ENCODE measurements around the gene CD163L1. TPM values are rescaled to one million over a fixed set of nuclear protein-coding genes. Genes with fewer than 3 reads are reported as not detected.

CD163L1 gene
- total RNA-seq, 1 experiment from 2014 or later: 0.11 TPM

- Mint-ChIP-seq H3K9me3 (ENCODE audit: unreplicated experiment) (peaks cover 15% of the 10 kb centered on the region), H3K27me3 (ENCODE audit: insufficient read depth, unreplicated experiment) (peaks cover 5% of the 10 kb centered on the region), H3K4me1 (ENCODE audit: low read depth, unreplicated experiment) (peaks cover 15% of the 10 kb centered on the region), H3K36me3 (ENCODE audit: insufficient read depth, unreplicated experiment) (no peaks in the 10 kb centered on the region), H3K4me3 (ENCODE audit: unreplicated experiment) (no peak overlapping the region), H3K27ac (ENCODE audit: unreplicated experiment) (no peak overlapping the region)
- no peaks in the 10 kb centered on the region for H3K36me3 ChIP-seq (ENCODE audit: control insufficient read depth, insufficient read depth, low read length)
- intact Hi-C loops (cut with micrococcal nuclease; ENCODE audit: unreplicated experiment): no loop called here
- BruUV-seq (replicated peaks): no TSS peak
- H3K9me3 ChIP-seq: 0 out of 2 replicates have a peak, but pooled peaks cover 3% of the 10 kb centered on the region
- no peak for TF ChIP-seq CTCF (IDR thresholded peaks at IDR 0.05; ENCODE audit: insufficient read depth in 1 of 2, low read depth in 1 of 2, low read length in 1 of 2, severe bottlenecking in 1 of 2, unreplicated experiment in 1 of 2)
- DNase-seq: no peak
- ChIA-PET CTCF (no interaction called here), POLR2A (no interaction called here)
- no peak overlapping the region for H3K4me3 ChIP-seq (ENCODE audit: low read depth, low read length)
- no peaks in the 10 kb centered on the region for H3K27me3 ChIP-seq (replicated peaks; ENCODE audit: control insufficient read depth, insufficient read depth, low read length)
- H3K4me1 ChIP-seq: peaks cover 12% of the 10 kb centered on the region
Measured at GRCh38 chr12:7351177-7351576, 92.8 kb downstream of the CD163L1 start.

DNA sequence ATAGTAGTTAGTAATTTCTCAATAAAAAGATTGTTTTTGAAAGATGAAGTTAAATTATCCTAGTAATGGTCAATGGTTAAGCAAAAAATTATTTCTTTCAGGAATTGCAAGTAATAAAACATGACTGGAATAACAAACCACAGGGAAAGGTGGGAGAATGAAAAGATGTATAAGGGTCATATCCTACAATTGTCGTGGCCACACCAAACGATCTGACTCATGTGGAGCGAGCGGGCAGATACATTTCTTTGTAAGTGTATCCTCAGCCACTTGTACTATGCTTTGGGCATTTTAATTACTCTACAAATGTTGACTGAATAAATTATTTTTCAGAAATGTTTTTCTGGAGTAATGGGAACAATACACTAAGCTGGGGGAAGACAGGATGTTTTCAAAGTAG, 94.5 kb downstream of the CD163L1 start:
- no TSS peak for BruUV-seq (replicated peaks)
- 0 out of 2 replicates have a peak, but pooled peaks cover 3% of the 10 kb centered on the region for H3K9me3 ChIP-seq
- intact Hi-C loops (cut with micrococcal nuclease; ENCODE audit: unreplicated experiment): no loop called here
- TF ChIP-seq CTCF (IDR thresholded peaks at IDR 0.05; ENCODE audit: insufficient read depth in 1 of 2, low read depth in 1 of 2, low read length in 1 of 2, severe bottlenecking in 1 of 2, unreplicated experiment in 1 of 2): no peak
- ChIA-PET POLR2A (no interaction called here), CTCF (no interaction called here)
- Mint-ChIP-seq H3K27me3 (ENCODE audit: insufficient read depth, unreplicated experiment) (peaks cover 5% of the 10 kb centered on the region), H3K4me3 (ENCODE audit: unreplicated experiment) (no peak overlapping the region), H3K4me1 (ENCODE audit: low read depth, unreplicated experiment) (peaks cover 15% of the 10 kb centered on the region), H3K36me3 (ENCODE audit: insufficient read depth, unreplicated experiment) (no peaks in the 10 kb centered on the region), H3K27ac (ENCODE audit: unreplicated experiment) (no peak overlapping the region), H3K9me3 (ENCODE audit: unreplicated experiment) (peaks cover 20% of the 10 kb centered on the region)
- peaks cover 12% of the 10 kb centered on the region for H3K4me1 ChIP-seq
- H3K27me3 ChIP-seq (replicated peaks; ENCODE audit: control insufficient read depth, insufficient read depth, low read length): no peaks in the 10 kb centered on the region
- no peak overlapping the region for H3K4me3 ChIP-seq (ENCODE audit: low read depth, low read length)
- no peaks in the 10 kb centered on the region for H3K36me3 ChIP-seq (ENCODE audit: control insufficient read depth, insufficient read depth, low read length)
- no peak for DNase-seq

- intact Hi-C loops (cut with micrococcal nuclease; ENCODE audit: unreplicated experiment): no loop called here
- peaks cover 5% of the 10 kb centered on the region for H3K27me3 Mint-ChIP-seq (ENCODE audit: insufficient read depth, unreplicated experiment)
- TF ChIP-seq CTCF (IDR thresholded peaks at IDR 0.05; ENCODE audit: insufficient read depth in 1 of 2, low read depth in 1 of 2, low read length in 1 of 2, severe bottlenecking in 1 of 2, unreplicated experiment in 1 of 2): no peak
Measured at GRCh38 chr12:7346551-7347225, 97.3 kb downstream of the CD163L1 start.

More at GRCh38 chr12:7346551-7347225, 97.3 kb downstream of the CD163L1 start:
- POLR2A ChIA-PET: no interaction called here
- Histone ChIP-seq H3K27me3 (replicated peaks; ENCODE audit: control insufficient read depth, insufficient read depth, low read length) (no peaks in the 10 kb centered on the region), H3K4me1 (no peaks in the 10 kb centered on the region), H3K9me3 (0 out of 2 replicates have a peak, but pooled peaks cover 3% of the 10 kb centered on the region), H3K36me3 (ENCODE audit: control insufficient read depth, insufficient read depth, low read length) (no peaks in the 10 kb centered on the region), H3K4me3 (ENCODE audit: low read depth, low read length) (no peak overlapping the region)
- BruUV-seq (replicated peaks): no TSS peak
- Mint-ChIP-seq H3K36me3 (ENCODE audit: insufficient read depth, unreplicated experiment) (no peaks in the 10 kb centered on the region), H3K4me3 (ENCODE audit: unreplicated experiment) (no peak overlapping the region), H3K27ac (ENCODE audit: unreplicated experiment) (no peak overlapping the region), H3K9me3 (ENCODE audit: unreplicated experiment) (peaks cover 29% of the 10 kb centered on the region), H3K4me1 (ENCODE audit: low read depth, unreplicated experiment) (no peaks in the 10 kb centered on the region)
- no peak for DNase-seq
- CTCF ChIA-PET: no interaction called here

Data from Caco-2 (cell line).